Breast epithelium (tissue), 4 donors: ENCODE measurements around the gene STARD9. TPM values are rescaled to one million over a fixed set of nuclear protein-coding genes. Genes with fewer than 3 reads are reported as not detected.

Experiments used
- DNase-seq, 2 donors: peaks; one replicate each; pipeline ENCODE4 v3.0.0-alpha.2; 2019; ENCODE audit warnings: low spot score in 2 of 2
- H3K27ac ChIP-seq, 2 donors: fragments of 200-600 bp; sonication (generic) in 1 of 2; one replicate each; pipeline ENCODE4 v1.5.1; 2016 to 2019; ENCODE audit warnings: mild to moderate bottlenecking in 1 of 2
- H3K27me3 ChIP-seq, 2 donors: fragments of 200-600 bp; sonication (generic) in 1 of 2; one replicate each; pipeline versions ENCODE4 v1.5.1 to v1.6.0; 2017 to 2019; ENCODE audit warnings: control low read depth in 1 of 2, mild to moderate bottlenecking in 1 of 2
- H3K36me3 ChIP-seq: fragments of 200-600 bp; one replicate; pipeline ENCODE4 v1.5.1; 2019
- H3K4me1 ChIP-seq, 2 donors: fragments of 200-600 bp; sonication (generic); one replicate each; pipeline ENCODE4 v1.5.1; 2016 to 2019; ENCODE audit warnings: control low read depth in 1 of 2
- H3K4me3 ChIP-seq, 3 donors: fragments of 200-600 bp; sonication (generic); 1 replicate in 2 of 3; 2 replicates in 1 of 3; pipeline ENCODE4 v1.5.1; 2016 to 2019; ENCODE audit warnings: mild to moderate bottlenecking in 3 of 3, moderate library complexity in 2 of 3
- H3K9me3 ChIP-seq, 2 donors: fragments of 200-600 bp; sonication (generic) in 1 of 2; one replicate each; pipeline ENCODE4 v1.5.1; 2016 to 2019; ENCODE audit warnings: control low read depth in 1 of 2
- POLR2A ChIP-seq: fragments of 450-650 bp; IDR thresholded peaks from one replicate; pipeline ENCODE4 v1.6.1; 2016; ENCODE audit warnings: antibody characterized with exemption, mild to moderate bottlenecking, moderate library complexity
- POLR2AphosphoS5 ChIP-seq, 3 donors: sonication (generic); formaldehyde crosslinking; IDR thresholded peaks; one replicate each; pipeline ENCODE4 v1.6.1; 2017; ENCODE audit warnings: antibody characterized with exemption in 3 of 3
- intact Hi-C: fragments of 100-400 bp; cut with DNase I; formaldehyde crosslinking; loops from one replicate; pipeline ENCODE4 v1.15.1; 2023; ENCODE audit warnings: low total_unique reads
- total RNA-seq, 3 donors: library from RNA; depleted of rRNA; stranded (reverse); fragments of >200 nt; gene quantifications; one replicate each; pipeline ENCODE4 v1.1.0, GENCODE V29; 2016
- TF ChIP-seq, protein P1 (sequence below), 3 donors: fragments of 450-650 bp; IDR thresholded peaks; one replicate each; pipeline ENCODE4 v1.5.1; 2016 to 2017; ENCODE audit warnings: antibody characterized with exemption in 3 of 3, mild to moderate bottlenecking in 3 of 3, moderate library complexity in 3 of 3

Gene STARD9
- total RNA-seq, 3 donors from 2014 or later: 18.6 to 27.9 (median 27.5) TPM

- Histone ChIP-seq H3K4me1 (no peaks in the 10 kb centered on the region), H3K27ac (no peak overlapping the region), H3K36me3 (no peaks in the 10 kb centered on the region), H3K4me3 (no peak overlapping the region), H3K9me3 (no peaks in the 10 kb centered on the region), H3K27me3 (no peaks in the 10 kb centered on the region)
- DNase-seq: no peak
- TF ChIP-seq POLR2A: no peak
- TF ChIP-seq, protein P1, sequence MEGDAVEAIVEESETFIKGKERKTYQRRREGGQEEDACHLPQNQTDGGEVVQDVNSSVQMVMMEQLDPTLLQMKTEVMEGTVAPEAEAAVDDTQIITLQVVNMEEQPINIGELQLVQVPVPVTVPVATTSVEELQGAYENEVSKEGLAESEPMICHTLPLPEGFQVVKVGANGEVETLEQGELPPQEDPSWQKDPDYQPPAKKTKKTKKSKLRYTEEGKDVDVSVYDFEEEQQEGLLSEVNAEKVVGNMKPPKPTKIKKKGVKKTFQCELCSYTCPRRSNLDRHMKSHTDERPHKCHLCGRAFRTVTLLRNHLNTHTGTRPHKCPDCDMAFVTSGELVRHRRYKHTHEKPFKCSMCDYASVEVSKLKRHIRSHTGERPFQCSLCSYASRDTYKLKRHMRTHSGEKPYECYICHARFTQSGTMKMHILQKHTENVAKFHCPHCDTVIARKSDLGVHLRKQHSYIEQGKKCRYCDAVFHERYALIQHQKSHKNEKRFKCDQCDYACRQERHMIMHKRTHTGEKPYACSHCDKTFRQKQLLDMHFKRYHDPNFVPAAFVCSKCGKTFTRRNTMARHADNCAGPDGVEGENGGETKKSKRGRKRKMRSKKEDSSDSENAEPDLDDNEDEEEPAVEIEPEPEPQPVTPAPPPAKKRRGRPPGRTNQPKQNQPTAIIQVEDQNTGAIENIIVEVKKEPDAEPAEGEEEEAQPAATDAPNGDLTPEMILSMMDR (IDR thresholded peaks at IDR 0.05): no peak
- TF ChIP-seq POLR2AphosphoS5 (IDR thresholded peaks at IDR 0.05): no peak
- intact Hi-C loops: no loop called here
These were observed 15.3 kb downstream of the STARD9 start for GRCh38 chr15:42590619-42591237.

DNA sequence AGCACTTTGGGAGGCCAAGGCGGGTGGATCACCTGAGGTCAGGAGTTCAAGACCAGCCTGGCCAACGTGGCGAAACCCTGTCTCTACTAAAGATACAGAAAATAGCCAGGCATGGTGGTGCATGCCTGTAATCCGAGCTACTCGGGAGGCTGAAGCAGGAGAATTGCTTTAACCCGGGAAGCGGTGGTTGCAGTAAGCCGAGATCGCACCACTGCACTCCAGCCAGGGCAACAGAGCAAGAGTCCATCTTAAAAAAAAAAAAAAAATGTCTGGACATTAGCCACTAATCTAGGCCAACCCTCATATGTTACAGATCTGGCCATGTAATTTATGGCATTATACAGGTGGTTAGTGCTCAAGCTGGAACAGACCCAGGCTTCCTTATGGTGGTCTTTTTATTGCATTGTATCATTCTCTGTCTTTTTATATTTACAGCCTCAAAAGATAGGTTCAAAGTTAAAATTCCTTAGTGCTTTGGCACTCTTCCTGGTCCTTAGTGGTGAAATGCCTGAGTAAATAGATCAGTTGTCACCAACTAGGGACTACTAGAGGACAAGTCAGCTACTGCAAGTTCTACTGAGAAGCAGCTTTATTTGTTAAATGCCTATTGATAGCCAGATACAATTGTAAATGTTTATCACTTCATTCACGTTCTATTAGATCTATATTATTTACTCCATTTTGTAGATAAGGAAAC is 16.0 kb downstream of the STARD9 start:
- TF ChIP-seq, protein P1 (IDR thresholded peaks at IDR 0.05): peak in 2 of 3 donors; percentile 16 to 35
- no peak for TF ChIP-seq POLR2AphosphoS5 (IDR thresholded peaks at IDR 0.05)
- no peak for TF ChIP-seq POLR2A
- Histone ChIP-seq H3K27ac (no peak overlapping the region), H3K27me3 (no peaks in the 10 kb centered on the region), H3K9me3 (no peaks in the 10 kb centered on the region), H3K36me3 (no peaks in the 10 kb centered on the region), H3K4me1 (no peaks in the 10 kb centered on the region), H3K4me3 (no peak overlapping the region)
- DNase-seq: no peak
- intact Hi-C loops: no loop called here

- Histone ChIP-seq H3K36me3 (no peaks in the 10 kb centered on the region), H3K4me1 (no peaks in the 10 kb centered on the region), H3K27ac (peak overlapping the region; percentile 27 to 84), H3K4me3 (peak overlapping the region in 1 of 3 donors; percentile 18), H3K27me3 (no peaks in the 10 kb centered on the region), H3K9me3 (no peaks in the 10 kb centered on the region)
- intact Hi-C loops: no loop called here
- TF ChIP-seq POLR2AphosphoS5 (IDR thresholded peaks at IDR 0.05) (no peak), POLR2A (no peak)
- TF ChIP-seq, protein P1 (IDR thresholded peaks at IDR 0.05): no peak
- no peak for DNase-seq
These were observed 17.3 kb downstream of the STARD9 start for GRCh38 chr15:42592716-42593115.

GRCh38 chr15:42593143-42593542 is 17.7 kb downstream of the STARD9 start:
- DNase-seq: no peak

More at GRCh38 chr15:42593143-42593542, 17.7 kb downstream of the STARD9 start:
- intact Hi-C loops: no loop called here
- H3K36me3 ChIP-seq: no peaks in the 10 kb centered on the region
- H3K27ac ChIP-seq: peak overlapping the region; percentile 27 to 84
- peak overlapping the region in 1 of 3 donors; percentile 18 for H3K4me3 ChIP-seq
- H3K9me3 ChIP-seq: no peaks in the 10 kb centered on the region
- TF ChIP-seq, protein P1 (IDR thresholded peaks at IDR 0.05): no peak
- TF ChIP-seq POLR2AphosphoS5 (IDR thresholded peaks at IDR 0.05): no peak
- TF ChIP-seq POLR2A: no peak
- H3K4me1 ChIP-seq: no peaks in the 10 kb centered on the region
- H3K27me3 ChIP-seq: no peaks in the 10 kb centered on the region
